HG03565 (cell line): ENCODE results near the gene PAK1.
"Not testable (repeated sequence)": the region's sequence is repeated elsewhere in the genome, so short reads cannot be mapped to it uniquely, and the experiment has no call there.

Source experiments
- ATAC-seq: cut with Tn5 transposase; IDR thresholded peaks from one replicate; pipeline ENCODE4 v1.9.1; 2021; ENCODE audit warnings: mild to moderate bottlenecking, moderate library complexity; ENCODE audit not compliant: unreplicated experiment

The PAK1 gene

GRCh38 chr11:77312107-77312506, 161.8 kb downstream of the PAK1 start:
- ATAC-seq: no peak

- ATAC-seq: no peak
Observed at GRCh38 chr11:77311701-77312100, 162.2 kb downstream of the PAK1 start.

DNA sequence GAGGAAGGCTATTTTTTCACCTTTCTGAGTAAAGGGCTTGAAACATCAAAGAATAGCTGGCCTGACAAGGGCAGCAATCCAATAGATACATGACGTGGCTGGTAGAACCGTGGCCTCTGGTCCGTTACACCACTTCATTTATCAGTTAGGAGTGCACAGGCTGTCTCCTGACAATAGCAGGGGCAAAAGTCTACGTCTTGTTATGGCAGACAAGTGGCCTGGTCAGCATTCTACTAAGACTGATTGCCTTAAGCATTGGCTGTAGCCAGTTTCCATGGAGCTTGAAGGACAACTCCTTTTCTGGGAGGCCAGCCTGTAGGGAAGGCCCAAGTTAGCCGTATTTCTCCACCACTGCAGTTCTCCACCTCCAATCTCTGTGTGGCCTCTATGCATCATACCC, 163.2 kb downstream of the PAK1 start:
- ATAC-seq: no peak

GRCh38 chr11:77309401-77310085, 164.4 kb downstream of the PAK1 start:
- ATAC-seq: no peak

DNA sequence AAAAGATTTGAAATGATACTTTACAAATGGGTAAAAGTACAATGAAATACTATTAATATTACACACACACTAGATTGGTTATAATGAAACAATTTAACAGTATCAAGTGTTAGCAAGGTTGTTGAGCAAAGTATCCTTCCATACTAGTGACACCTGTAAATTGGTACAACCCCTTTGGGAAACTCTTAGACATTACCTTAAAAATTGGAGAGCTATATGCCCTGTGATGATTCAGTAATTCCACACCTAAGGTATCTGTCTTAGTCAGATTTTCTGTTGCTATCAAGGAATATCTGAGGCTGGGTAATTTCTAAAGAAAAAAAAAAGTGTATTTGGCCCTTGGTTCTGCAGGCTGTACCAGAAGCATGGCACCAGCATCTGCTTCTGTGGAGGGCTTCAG, 165.1 kb downstream of the PAK1 start:
- no peak for ATAC-seq

- ATAC-seq: no peak
Observed at GRCh38 chr11:77303328-77303727, 170.6 kb downstream of the PAK1 start.

DNA sequence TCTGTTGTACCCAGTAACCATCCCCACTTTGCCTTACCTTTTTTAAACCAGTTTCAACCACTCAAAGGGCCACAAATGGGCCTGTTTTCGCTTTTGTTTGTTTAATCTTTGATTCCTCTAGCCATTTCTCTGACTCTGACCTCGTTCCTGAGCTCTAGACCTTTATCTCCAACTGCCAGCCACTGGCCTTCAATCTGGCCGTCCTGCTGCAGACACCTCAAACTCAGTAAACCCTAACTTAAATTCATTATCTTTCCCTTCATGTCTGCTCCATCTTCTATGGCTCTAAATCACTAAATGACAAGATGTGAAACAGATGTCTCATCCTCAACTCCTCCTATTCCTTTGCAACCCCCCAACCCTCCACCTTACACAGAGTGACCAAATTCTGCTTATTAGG, 171.1 kb downstream of the PAK1 start:
- ATAC-seq: no peak

DNA sequence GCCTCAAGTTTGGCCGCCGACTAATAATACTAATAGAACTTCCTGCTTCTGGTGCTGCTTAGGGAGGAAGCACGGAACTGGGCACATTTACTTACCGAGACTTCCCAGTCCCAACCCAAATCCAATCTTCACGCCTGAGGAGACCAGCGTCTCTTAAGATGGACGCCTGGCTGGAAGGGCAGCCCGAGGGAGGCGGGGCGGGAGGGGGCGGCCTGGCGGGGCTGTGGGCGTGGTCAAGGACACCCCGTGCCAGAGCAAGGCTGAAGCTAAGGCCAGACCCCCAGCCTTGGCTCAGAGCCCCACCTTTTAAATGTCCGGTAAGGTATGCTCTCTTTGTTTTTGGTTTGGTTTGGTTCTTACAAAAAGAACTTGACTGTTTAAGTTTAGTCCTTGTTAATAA, 172.4 kb downstream of the PAK1 start, which contains the start of gene GDPD4:
GDPD4 (minus strand) TSS at position 177 of the 400 bp plus-strand sequence. CDS start 16,549 bp downstream, outside the sequence.
- ATAC-seq: no peak

- no peak for ATAC-seq
Observed at GRCh38 chr11:77300695-77301094, 173.2 kb downstream of the PAK1 start.

- ATAC-seq: not testable (repeated sequence)
Observed at GRCh38 chr11:77300028-77300427, 173.9 kb downstream of the PAK1 start.

DNA sequence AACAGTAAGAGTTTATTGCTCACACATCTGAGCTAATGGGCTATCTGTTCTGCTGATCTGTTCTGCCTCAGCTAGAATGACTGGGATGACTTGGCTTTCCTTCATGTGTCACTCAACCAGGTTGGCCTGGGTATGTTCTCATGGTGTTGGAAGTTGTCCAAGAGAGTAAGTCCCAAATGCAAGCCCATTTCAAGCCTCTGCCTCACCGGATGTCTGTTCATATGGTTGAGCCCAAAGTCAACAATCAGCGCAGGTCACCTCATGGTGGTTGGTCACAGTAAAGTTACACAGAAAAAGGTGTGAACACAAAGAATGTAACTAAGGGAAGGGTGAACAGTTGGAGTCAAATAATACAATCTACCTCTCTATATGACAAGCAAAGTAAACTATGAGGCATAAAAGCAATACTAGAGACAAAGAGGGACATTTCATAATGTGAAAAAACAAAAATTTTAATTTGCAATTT, 174.3 kb downstream of the PAK1 start:
- no peak for ATAC-seq

DNA sequence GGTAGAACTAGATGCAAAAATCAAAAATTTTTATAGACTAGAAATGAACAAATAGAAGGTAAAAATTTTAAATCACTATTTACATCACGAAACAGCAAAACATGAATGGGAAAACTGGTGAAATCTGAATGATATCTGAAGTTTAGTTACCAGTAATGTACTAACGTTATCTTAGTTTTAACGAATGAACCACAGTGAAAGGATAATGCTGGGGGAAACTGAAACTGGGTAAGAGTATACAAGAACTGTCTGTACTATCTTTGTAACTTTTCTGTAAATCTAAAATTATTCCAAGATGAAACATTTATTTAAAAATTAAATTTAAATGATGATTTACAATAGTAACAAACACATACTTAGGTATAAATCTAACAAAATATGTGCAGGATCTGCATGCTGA, 179.9 kb downstream of the PAK1 start:
- ATAC-seq: no peak

GRCh38 chr11:77289737-77290136, 184.2 kb downstream of the PAK1 start:
- no peak for ATAC-seq

GRCh38 chr11:77287615-77288273, 186.2 kb downstream of the PAK1 start:
- no peak for ATAC-seq

DNA sequence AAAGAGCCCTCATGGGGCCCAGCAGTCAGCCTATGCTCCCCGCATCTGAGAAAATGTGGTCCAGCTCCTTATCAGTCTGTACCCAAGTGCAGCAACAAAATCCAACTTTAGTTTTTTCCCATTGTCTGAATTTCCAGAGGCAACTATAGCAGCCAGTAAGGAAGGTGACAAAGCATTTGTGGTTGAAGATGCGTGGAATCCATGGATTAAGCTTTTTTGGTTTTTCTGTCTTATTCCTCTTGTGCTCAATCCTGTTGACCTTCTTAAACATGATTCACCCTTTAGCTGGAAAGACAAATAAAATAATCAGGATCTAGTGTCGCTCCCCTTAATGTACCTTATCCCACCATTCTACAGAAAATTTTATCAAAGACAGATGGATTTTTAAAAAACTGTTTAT, 186.8 kb downstream of the PAK1 start:
- ATAC-seq: no peak

- ATAC-seq: no peak
Observed at GRCh38 chr11:77284476-77285468, 189.1 kb downstream of the PAK1 start.

- ATAC-seq: no peak
Observed at GRCh38 chr11:77283101-77283500, 190.8 kb downstream of the PAK1 start.

DNA sequence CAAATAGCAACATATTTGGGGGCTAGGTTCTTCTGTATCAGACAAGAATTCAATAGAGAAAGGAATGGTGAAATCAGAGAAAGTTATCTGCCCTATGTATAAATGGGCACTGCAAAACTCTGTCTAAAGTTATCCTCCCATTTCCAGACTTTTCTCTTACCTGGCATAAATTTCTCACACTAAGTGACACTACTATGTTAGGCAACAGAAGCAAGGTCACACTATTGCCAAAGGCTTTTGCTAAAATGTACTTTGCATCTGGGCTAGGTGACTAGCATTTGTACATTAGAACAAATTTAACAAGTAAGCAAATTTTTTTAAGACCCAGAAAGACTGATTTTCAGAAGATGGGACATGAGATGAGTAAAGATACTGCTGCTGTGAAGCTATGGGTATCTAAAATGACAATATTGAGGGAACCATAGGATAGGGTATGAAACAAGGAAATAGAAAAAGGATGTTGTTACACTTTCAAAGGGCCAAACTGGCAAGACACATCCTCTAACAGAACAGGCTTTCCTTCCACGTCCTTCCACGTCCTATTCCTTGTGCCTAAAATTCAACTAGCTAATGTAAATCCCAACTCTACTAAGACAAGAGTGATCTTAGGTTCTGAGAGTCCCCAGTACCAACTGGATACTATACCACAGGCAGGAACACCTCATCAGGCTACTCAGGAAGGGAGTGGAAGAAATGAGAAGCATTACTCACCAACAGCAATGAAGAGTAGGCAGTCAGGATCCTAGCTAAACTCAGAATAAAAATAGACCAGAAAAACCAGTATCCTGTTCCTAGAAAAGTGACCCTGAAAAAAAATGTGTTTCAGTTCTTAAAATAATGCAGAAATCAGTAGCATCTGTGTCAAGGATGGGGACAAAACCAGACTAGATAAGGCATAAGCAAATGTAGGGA, 195.0 kb downstream of the PAK1 start:
- no peak for ATAC-seq

DNA sequence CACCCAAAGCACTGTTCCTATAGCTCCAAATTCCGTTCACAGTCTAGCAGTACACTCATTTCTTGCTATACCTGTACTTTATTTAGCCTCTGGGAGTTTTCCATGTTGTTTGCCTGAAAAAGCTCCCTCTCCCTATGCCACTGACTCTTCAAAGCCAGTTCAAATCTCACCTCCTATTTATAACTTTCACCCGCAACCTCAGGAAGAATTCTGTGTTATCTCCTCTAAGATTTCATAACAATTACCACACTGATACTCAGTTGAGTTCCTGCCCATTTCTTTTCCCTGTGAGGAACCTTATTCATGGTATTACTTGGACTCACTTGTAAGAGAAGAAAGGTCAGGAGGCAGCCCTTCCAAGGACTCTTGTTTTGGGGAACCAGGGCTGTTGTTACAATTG, 197.6 kb downstream of the PAK1 start:
- no peak for ATAC-seq
